Urinary bladder (tissue), 4 donors: ENCODE data around the gene EPHB2. TPM values are rescaled to one million over a fixed set of nuclear protein-coding genes. Genes with fewer than 3 reads are reported as not detected.

ENCODE experiments used
- DNase-seq: peaks from one replicate; pipeline ENCODE4 v3.0.0-alpha.2; 2015; ENCODE audit errors: extremely low spot score
- H3K27ac ChIP-seq: one replicate; pipeline ENCODE4 v1.5.1; 2013; ENCODE audit warnings: low read depth, mild to moderate bottlenecking, moderate library complexity
- H3K36me3 ChIP-seq: one replicate; pipeline ENCODE4 v1.6.1; 2013; ENCODE audit warnings: mild to moderate bottlenecking, moderate library complexity; ENCODE audit not compliant: insufficient read depth
- H3K4me1 ChIP-seq: one replicate; pipeline ENCODE4 v1.6.1; 2013; ENCODE audit warnings: mild to moderate bottlenecking, moderate library complexity; ENCODE audit not compliant: insufficient read depth
- H3K4me3 ChIP-seq: one replicate; pipeline ENCODE4 v1.5.1; 2013; ENCODE audit warnings: low read depth, low read length
- WGBS: extraction: QIAGEN DNeasy Blood & Tissue Kit; methylation state at CpG from one replicate; pipeline ENCODE4 v1.1.7; 2013; 5-methylcytosine and 5-hydroxymethylcytosine counted together
- polyA plus RNA-seq: library from polyadenylated mRNA; stranded (reverse); fragments of 200-250 nt; gene quantifications from one replicate; pipeline ENCODE4 v1.2.3, GENCODE V29; 2013
- total RNA-seq: library from RNA; depleted of rRNA; stranded (reverse); fragments of >200 nt; gene quantifications from one replicate; pipeline ENCODE4 v1.2.3, GENCODE V29; 2014
- donor health status: healthy with polysubstance abuse.
- donor health status: healthy.

Gene EPHB2
- total and polyA plus RNA-seq, 2 donors, result 2.6 to 16.2 TPM

- H3K27ac ChIP-seq, result no peak overlapping the region
- no peaks in the 10 kb centered on the region for H3K36me3 ChIP-seq
- no peak overlapping the region for H3K4me3 ChIP-seq
- 79% methylated on average over 8 of the region's 8 CpGs for WGBS
- no peaks in the 10 kb centered on the region for H3K4me1 ChIP-seq
- DNase-seq, result no peak
Measured at GRCh38 chr1:22919341-22920025, 208.8 kb downstream of the EPHB2 start.

GRCh38 chr1:22920026-22920733, 209.5 kb downstream of the EPHB2 start:
- WGBS, result 86% methylated on average over 6 of the region's 6 CpGs
- no peak for DNase-seq

GRCh38 chr1:22920734-22921451, 210.3 kb downstream of the EPHB2 start:
- Histone ChIP-seq H3K4me1 (no peaks in the 10 kb centered on the region), H3K36me3 (no peaks in the 10 kb centered on the region), H3K4me3 (no peak overlapping the region), H3K27ac (no peak overlapping the region)
- no peak for DNase-seq
- 79% methylated on average over 8 of the region's 8 CpGs for WGBS

More at GRCh38 chr1:22920026-22920733, 209.5 kb downstream of the EPHB2 start:
- no peak overlapping the region for H3K4me3 ChIP-seq
- no peaks in the 10 kb centered on the region for H3K36me3 ChIP-seq
- no peak overlapping the region for H3K27ac ChIP-seq
- no peaks in the 10 kb centered on the region for H3K4me1 ChIP-seq

- Histone ChIP-seq H3K4me3 (no peak overlapping the region), H3K36me3 (no peaks in the 10 kb centered on the region), H3K4me1 (no peaks in the 10 kb centered on the region), H3K27ac (no peak overlapping the region)
- DNase-seq, result no peak
- WGBS, result 74% methylated on average over 8 of the region's 8 CpGs
Measured at GRCh38 chr1:22921452-22922126, 210.9 kb downstream of the EPHB2 start.

GRCh38 chr1:22922640-22923039, 212.0 kb downstream of the EPHB2 start:
- Histone ChIP-seq H3K4me1 (no peaks in the 10 kb centered on the region), H3K27ac (no peak overlapping the region), H3K36me3 (no peaks in the 10 kb centered on the region), H3K4me3 (no peak overlapping the region)
- DNase-seq, result no peak
- 100% methylated on average over 1 of the region's 1 CpG for WGBS

DNA sequence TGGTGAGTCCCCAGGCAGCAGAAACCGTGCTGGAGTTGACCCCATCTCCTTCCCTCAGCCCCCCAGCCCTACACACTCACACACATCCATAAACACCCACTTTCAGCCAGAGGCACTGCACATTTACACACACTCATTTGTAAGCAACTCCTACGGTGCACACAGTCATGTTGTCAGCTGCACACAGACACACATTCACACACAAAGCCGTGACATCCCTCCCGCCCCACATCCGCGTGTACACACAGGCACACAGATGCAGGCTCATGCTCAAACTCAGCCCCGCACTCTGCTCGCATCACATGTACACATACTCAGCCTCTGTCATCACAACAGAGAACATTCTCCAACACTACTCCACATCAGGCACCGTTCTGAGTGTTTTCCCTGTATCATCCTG, 214.5 kb downstream of the EPHB2 start:
- Histone ChIP-seq H3K36me3 (no peaks in the 10 kb centered on the region), H3K27ac (no peak overlapping the region), H3K4me3 (no peak overlapping the region), H3K4me1 (no peaks in the 10 kb centered on the region)
- DNase-seq, result no peak
- 54% methylated on average over 9 of the region's 9 CpGs for WGBS

GRCh38 chr1:22930240-22930912, 219.7 kb downstream of the EPHB2 start:
- no peak for DNase-seq
- no peaks in the 10 kb centered on the region for H3K4me1 ChIP-seq
- H3K4me3 ChIP-seq, result no peak overlapping the region
- 42% methylated on average over 11 of the region's 11 CpGs for WGBS
- no peak overlapping the region for H3K27ac ChIP-seq
- H3K36me3 ChIP-seq, result no peaks in the 10 kb centered on the region

DNA sequence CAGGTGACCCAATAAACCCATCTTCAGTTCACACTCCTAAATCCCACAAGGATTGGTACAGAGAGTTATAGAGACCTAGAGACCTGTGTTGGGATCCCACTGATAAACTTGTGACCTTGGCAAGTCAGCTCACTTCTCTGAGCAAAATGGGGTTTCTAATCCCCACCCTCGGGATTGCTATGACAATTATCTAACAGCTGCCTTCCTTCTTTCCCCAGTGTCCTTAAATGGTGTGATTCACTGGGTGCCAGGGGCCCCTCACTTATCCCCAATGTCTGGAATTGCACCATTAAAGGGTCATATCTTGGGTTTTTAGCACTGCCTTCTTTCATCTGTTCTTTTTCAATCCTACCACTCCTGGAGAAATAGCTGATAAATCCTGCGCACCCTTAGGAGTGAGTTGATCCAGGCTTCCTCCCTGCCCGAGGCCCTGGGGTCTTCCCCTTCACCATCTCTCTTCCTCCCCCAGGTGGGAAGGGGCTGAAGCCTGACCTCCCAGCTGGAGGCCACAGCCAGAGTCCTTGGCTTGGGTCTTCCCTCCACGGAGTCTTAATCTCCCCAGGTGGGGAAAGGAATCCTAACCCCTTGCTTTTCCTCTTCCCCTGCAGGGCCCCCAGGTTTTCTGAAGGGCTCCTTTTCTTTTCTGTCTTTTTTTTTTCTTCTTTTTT, 222.3 kb downstream of the EPHB2 start:
- no peak for DNase-seq
- WGBS, result 44% methylated on average over 4 of the region's 4 CpGs
- no peaks in the 10 kb centered on the region for H3K4me1 ChIP-seq

DNA sequence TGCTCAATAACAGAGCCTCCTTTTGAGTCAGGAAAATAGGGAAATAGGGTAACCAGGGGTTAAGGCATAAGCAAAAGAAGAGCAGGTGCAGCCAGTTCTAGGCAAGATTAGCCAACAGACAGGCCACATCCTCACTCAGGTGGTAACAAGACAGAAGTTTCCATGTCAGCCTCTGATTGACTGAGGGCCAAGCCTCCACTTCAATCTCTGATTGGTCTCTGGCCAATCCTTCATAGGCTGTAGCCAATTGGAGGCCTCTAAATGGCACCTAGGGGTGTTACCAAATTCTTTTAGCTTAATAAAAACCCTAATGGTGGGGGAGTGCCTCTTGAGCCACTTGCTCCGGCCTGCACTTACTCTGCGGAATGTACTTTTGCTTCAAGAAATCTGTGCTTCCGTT, 224.8 kb downstream of the EPHB2 start:
- no peak for DNase-seq
- H3K4me3 ChIP-seq, result no peak overlapping the region
- no peaks in the 10 kb centered on the region for H3K36me3 ChIP-seq
- no peaks in the 10 kb centered on the region for H3K4me1 ChIP-seq
- WGBS, result 97% methylated on average over 3 of the region's 3 CpGs
- H3K27ac ChIP-seq, result no peak overlapping the region

More for the DNA sequence above, 222.3 kb downstream of the EPHB2 start:
- Histone ChIP-seq H3K4me3 (no peak overlapping the region), H3K36me3 (no peaks in the 10 kb centered on the region), H3K27ac (no peak overlapping the region)

DNA sequence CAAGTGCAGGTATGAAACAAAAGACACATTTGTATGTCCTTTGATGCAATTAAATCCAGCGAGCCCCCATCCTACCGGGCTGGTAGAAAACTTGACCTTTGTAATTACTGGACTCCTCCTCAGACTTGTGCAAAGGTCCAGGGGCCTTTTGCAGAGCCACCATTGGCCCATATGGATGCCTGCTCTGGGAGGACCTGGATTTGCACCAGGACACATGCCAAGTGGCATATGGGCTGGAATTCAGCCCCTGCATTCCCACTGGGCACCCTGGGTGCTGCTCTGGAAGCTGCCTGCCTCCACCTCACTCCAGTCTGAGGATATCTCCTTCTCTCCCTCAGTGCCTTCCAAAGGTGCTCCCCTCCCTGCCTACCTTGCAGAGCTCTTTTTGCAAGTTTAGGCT, 226.0 kb downstream of the EPHB2 start:
- no peak for DNase-seq
- H3K4me3 ChIP-seq, result no peak overlapping the region
- WGBS, result 77% methylated on average over 2 of the region's 2 CpGs
- H3K4me1 ChIP-seq, result no peaks in the 10 kb centered on the region
- no peaks in the 10 kb centered on the region for H3K36me3 ChIP-seq
- no peak overlapping the region for H3K27ac ChIP-seq

GRCh38 chr1:22941257-22941656, 230.6 kb downstream of the EPHB2 start:
- H3K4me3 ChIP-seq, result no peak overlapping the region
- 55% methylated on average over 2 of the region's 2 CpGs for WGBS

DNA sequence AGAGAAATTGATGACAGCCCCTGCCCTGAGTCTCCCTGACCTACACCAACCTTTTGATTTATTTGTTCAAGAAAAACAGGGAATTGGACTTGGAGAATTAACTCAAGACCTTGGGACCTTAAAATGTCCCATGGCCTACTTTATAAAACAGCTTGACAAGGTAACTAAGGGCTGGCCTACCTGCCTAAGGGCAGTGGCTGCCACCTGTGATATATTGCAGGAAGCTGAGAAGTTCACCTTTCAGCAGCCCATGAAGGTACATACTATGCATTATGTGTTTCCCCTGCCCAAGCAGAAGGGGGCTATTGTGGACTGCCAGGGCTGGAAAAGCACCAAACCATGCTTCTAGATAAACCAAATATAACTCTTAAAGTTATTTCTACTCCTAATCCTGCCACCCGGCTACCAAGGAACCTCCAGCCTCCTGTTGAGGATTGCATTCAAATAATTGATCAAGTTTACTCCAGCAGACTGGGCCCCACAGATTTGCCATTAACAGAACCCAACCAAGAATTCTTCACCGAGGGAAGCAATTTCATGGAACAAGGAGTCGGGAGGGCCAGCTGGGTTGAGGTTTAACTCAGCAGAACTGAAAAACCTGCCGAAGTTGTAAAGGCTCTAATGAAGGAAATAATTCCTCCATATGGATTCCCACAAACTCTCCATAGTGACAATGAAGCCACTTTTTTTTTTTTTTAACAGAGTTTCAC, 233.9 kb downstream of the EPHB2 start:
- 81% methylated on average over 4 of the region's 4 CpGs for WGBS
- H3K4me3 ChIP-seq, result no peak overlapping the region
- no peak for DNase-seq
- H3K36me3 ChIP-seq, result no peaks in the 10 kb centered on the region
- no peak overlapping the region for H3K27ac ChIP-seq
- H3K4me1 ChIP-seq, result no peaks in the 10 kb centered on the region

More at GRCh38 chr1:22941257-22941656, 230.6 kb downstream of the EPHB2 start:
- no peak for DNase-seq
- Histone ChIP-seq H3K36me3 (no peaks in the 10 kb centered on the region), H3K27ac (no peak overlapping the region), H3K4me1 (no peaks in the 10 kb centered on the region)
